Adipose tissue (tissue), 3 donors: Measurements from ENCODE around the gene PGAM5. TPM values are rescaled to one million over a fixed set of nuclear protein-coding genes. Genes with fewer than 3 reads are reported as not detected.

Experiments used
- H3K27ac ChIP-seq: one replicate; pipeline ENCODE4 v1.5.1; 2013; ENCODE audit warnings: low read depth, low read length
- WGBS, 3 donors: extraction: QIAGEN DNeasy Blood & Tissue Kit; methylation state at CpG; one replicate each; pipeline ENCODE4 v1.1.7; 2013; 5-methylcytosine and 5-hydroxymethylcytosine counted together
- polyA plus RNA-seq, 3 donors: library from polyadenylated mRNA; stranded (reverse); fragments of 200-250 nt; gene quantifications; one replicate each; pipeline ENCODE4 v1.2.3, GENCODE V29; 2013
- donor health status: healthy with polysubstance abuse.
- donor health status: Bipolar disorder and iron deficiency.
- donor health status: healthy.

Gene PGAM5
- polyA plus RNA-seq, 3 donors: 11.2 to 14.5 (median 12.2) TPM

DNA sequence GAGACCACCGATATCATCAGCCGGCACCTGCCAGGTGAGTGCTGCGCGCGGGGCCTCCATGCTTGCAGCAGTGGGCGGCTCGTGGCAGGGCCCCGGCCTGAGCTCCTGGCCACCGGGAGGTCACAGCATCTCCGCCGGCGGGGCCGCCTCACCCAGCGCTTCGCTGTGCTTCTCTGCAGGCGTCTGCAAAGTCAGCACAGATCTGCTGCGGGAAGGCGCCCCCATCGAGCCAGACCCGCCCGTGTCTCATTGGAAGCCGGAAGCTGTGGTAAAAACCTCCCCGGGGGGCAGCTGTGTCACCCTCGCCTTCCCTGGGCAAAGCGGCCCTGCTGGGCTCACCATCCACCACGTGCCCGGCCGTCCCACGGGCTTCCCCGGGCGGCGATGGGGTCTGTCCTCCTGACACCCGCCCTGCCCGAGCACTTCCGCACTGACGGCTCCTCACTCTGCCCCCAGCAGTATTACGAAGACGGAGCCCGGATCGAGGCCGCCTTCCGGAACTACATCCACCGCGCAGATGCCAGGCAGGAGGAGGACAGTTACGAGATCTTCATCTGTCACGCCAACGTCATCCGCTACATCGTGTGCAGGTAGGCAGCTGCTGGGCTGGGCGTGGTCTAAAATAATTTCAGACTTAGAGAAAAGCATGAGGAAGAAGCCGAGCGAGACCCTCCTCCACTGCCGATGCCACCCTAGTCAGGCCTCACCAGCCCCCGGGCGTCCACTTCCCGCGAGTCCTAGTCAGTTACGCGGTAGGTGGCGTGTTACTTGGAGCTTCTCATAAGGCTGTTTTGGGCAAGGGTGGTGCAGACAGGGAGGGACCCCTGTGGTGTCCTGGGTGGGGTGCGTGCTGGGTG is 7.1 kb downstream of the PGAM5 start:
- H3K27ac ChIP-seq: no peak overlapping the region
- 94 to 95% (median 95%) methylated on average over 61 of the region's 61 CpGs for WGBS, 3 donors

DNA sequence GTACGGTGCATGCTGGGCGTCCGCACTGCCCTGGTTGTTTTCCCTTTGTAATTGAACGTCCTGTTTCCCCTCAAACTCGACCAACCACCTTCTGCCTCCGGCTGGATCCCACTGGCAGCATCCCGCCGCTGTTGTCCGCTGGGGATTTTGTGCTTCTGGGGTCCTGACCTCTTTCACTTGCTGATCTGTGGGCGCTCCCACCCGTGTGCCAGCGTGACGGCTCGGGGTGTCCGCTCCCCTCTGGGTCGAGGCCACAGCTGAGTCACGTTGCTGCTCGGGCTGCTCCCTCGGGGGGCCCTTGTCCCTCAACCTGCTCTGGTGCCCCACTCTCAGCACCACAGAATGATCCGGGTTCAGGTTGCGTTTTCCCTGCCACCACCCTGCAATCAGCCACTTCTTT is 8.0 kb downstream of the PGAM5 start:
- no peak overlapping the region for H3K27ac ChIP-seq
- 90 to 95% (median 91%) methylated on average over 16 to 21 of the region's 21 CpGs for WGBS, 3 donors

GRCh38 chr12:132719141-132719953 is 8.7 kb downstream of the PGAM5 start:
- H3K27ac ChIP-seq: no peak overlapping the region
- WGBS, 3 donors: 92 to 94% (median 94%) methylated on average over 31 of the region's 31 CpGs

- WGBS, 3 donors: 92 to 93% (median 92%) methylated on average over 12 of the region's 12 CpGs
- H3K27ac ChIP-seq: no peak overlapping the region
Measured at GRCh38 chr12:132719954-132720324, 9.3 kb downstream of the PGAM5 start.

DNA sequence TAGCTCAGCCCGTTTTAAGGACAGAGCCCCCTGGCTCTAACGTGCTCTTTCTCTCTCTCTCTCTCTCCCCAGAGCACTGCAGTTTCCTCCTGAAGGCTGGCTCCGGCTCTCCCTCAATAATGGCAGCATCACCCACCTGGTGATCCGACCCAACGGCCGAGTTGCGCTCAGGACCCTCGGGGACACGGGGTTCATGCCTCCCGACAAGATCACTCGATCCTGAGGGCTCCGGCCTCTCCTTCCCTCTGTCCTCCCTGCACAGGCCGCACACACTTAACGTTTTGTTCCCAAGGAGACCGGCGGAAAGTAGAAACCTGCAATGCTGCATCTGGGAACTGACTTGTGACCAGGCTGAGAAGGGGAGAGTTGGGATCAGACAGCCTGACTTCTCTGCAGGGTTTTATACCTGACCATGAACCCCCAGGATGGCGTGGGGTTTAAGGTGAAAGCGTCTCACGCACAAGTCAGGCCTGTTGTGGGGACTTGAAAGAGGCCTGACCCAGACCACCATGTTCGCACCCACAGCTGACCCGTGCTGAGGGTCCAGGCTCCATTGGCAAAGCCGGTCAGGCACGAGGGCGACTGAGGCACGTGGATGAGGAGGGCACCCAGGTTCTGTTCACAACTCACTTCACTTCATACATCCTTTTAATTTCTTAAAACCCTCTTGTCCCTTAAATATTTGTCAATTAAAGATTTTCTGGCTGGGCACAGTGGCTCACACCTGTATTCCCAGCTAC is 10.1 kb downstream of the PGAM5 start:
- 92 to 95% (median 92%) methylated on average over 25 of the region's 25 CpGs for WGBS, 3 donors
- no peak overlapping the region for H3K27ac ChIP-seq

DNA sequence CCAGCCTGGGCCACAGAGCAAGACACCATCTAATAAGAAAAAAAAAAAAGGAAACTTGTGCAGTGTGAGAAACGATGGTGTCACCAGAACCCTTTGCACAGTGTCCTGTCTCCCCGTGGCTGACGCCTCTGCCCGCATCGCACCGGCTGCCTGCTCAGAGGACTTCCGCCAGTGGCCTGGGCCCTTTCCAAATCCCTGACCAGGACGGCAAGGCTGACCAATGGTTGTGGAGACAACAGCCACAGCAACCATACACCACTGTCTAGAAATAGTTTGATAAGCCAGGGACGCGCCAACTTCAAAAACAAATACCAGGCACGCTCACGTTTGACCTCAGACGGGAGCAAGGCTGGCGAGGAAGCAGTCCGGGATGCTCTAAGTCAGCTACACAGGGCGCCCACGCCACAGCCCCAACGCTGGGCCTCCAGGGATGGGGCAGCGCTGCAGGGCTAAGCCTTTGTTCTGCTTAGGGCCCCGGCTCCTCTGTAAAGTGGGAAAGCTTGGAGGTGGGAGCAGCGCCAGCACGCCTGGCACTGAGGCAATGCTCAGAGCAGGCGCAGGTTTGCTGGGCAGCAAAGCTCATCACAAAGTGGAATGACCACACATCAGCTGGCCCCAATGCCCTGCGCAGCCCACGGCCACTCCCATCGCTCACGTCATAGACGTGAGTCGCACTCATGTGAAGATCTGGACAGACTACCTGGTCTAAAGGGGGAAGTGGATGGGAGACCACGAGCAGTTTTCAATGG is 12.5 kb downstream of the PGAM5 start:
- 89 to 92% (median 91%) methylated on average over 30 of the region's 30 CpGs for WGBS, 3 donors
- H3K27ac ChIP-seq: no peak overlapping the region

GRCh38 chr12:132723764-132724140 is 13.1 kb downstream of the PGAM5 start:
- no peak overlapping the region for H3K27ac ChIP-seq
- 90 to 94% (median 91%) methylated on average over 2 of the region's 2 CpGs for WGBS, 3 donors

DNA sequence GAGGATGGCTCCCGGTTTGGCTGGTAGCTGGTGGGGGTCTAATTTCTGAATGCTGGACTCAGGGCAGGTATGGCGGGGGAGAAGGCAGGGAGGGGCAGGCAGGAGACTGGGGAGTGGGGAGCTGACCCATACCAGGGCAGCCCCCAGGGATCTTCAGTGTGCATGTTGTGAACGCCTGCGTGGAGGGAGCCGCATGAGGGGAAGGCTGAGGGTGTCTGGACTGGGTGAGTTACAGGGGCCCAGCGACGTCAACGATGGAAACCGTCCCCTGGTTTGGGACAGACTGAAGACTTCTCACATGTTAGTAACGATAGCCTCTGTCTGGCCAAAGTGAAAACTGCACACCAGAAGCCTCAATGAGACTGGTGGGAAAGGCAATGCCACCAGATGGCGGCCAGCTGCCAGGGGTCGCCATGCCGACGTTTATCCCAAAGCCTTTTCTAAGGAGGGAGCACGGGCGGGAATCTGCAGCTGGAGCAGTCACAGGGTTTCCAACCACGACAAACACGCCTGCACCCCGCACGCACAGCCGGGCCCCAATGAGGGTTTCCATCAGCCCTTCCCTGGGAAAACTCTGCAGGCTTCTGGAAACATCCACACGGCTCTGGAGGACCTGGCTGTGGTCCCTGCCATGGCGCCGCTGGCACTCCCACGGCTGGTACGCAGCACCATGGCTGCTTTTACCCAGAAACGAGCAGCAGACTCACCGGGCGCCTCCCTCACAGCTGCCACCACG is 14.0 kb downstream of the PGAM5 start:
- no peak overlapping the region for H3K27ac ChIP-seq
- 91 to 92% (median 91%) methylated on average over 30 of the region's 30 CpGs for WGBS, 3 donors

DNA sequence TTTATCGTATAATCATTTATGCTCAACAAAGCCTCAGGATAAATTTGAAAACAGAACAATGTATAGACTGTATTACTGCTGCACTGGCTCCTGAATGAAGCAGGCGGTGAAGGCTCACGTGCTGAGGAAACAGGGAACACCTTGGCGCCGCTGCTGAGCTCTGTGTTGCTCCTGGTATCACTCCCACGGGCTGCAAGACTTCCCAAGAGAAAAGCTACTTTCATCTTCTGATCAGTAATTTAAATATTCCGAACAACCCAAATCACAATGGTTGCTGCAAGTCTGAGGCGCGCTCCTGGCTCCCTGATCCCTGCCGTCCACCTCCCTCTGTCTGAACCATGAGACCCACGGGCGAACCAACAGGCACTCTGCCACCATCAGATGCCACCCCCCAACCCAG is 15.7 kb downstream of the PGAM5 start:
- 93 to 96% (median 93%) methylated on average over 12 of the region's 12 CpGs for WGBS, 3 donors
- H3K27ac ChIP-seq: no peak overlapping the region

DNA sequence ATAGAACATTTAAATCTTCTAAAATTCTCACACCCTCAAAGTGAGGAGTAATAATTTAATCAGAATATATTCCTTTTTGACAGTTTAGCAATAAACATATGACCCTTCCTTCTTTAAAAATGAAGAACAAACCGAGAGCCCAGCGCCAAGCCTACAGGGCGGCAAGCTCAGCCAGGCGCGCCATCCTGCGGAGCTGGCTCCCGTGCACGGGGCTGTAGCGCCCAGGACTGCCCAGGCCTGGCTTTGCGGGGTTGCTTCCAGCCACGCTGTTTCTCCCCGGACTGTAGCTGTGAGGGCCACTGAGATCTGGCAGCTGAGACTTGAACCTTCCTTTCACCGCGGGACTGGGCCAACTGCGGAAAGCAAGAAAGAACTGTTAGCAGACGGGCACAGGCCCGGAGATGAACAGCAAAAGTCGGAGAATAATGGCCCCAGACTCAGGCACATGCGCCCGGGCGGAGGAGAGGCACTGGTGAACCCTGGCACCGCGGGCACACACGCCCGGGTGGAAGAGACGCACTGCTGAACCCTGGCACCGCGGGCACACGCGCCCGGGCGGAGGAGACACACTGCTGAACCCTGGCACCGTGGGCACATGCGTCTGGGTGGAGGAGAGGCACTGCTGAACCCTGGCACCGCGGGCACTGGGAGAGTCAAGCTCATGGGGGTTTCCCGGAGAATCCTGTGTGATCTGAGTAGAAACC is 16.6 kb downstream of the PGAM5 start:
- WGBS, 3 donors: 94 to 96% (median 96%) methylated on average over 37 of the region's 37 CpGs
- no peak overlapping the region for H3K27ac ChIP-seq

DNA sequence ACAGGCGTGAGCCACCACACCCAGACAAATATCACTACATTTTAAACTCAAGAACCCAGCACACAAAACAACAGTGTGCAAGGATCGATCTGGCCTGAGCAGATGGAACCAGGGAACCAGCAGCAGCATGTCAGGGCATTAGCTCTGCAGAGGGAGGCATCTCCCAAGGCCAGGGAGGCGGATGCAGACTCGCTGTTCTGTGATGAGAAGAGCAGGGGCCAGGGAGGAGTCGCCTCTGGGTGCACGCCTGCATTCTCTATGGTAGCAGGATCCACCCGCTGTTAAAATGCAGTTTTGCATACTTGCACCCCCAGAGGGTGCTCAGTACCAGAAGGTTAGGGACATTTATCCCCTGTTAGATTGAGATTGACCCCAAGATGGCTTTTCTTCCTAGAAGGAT is 17.9 kb downstream of the PGAM5 start:
- 95 to 97% (median 96%) methylated on average over 7 of the region's 7 CpGs for WGBS, 3 donors
- no peak overlapping the region for H3K27ac ChIP-seq

DNA sequence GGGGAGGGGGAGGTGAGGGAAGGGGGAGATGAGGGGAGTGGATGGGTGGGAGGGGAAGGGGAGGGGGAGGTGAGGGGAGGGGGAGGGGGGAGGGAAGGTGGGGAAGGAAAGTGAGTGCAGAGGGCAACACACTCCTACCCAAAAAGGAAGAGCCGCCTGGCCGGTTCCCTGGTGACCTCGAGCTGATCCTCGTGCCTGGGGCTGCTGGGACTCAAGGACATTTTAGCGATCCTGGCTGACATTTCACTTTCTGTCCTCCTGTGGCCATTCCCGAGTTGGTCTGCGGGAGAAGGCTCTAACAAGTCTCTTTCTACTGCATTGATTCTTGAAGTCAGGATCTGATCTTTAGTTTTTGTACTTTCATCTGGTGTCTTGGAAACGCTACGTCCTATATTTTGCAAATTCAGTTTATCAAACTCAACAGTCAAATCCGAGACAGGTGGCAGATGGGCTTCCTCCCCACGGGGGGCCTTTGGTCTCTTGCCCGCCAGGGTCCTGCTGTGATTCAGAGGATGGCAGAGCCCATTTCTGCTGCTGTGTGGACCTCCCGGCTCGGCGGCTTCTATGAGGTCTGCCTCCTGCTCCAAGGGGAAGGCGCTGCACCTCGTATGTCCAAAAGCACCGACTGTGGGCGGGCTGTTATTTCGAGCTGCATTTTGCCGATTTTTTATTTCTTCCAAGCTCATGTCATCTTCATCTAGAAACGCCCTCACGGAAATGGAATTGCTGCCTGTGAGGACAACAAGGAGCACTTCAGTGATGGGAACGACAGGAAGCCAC is 19.1 kb downstream of the PGAM5 start:
- no peak overlapping the region for H3K27ac ChIP-seq
- WGBS, 3 donors: 82 to 84% (median 83%) methylated on average over 24 of the region's 24 CpGs

- 89 to 98% (median 96%) methylated on average over 10 to 11 of the region's 11 CpGs for WGBS, 3 donors
- no peak overlapping the region for H3K27ac ChIP-seq
Measured at GRCh38 chr12:132730353-132730752, 19.7 kb downstream of the PGAM5 start.

GRCh38 chr12:132731574-132731973 is 20.9 kb downstream of the PGAM5 start:
- 87 to 95% (median 91%) methylated on average over 17 of the region's 17 CpGs for WGBS, 3 donors
- H3K27ac ChIP-seq: no peak overlapping the region

DNA sequence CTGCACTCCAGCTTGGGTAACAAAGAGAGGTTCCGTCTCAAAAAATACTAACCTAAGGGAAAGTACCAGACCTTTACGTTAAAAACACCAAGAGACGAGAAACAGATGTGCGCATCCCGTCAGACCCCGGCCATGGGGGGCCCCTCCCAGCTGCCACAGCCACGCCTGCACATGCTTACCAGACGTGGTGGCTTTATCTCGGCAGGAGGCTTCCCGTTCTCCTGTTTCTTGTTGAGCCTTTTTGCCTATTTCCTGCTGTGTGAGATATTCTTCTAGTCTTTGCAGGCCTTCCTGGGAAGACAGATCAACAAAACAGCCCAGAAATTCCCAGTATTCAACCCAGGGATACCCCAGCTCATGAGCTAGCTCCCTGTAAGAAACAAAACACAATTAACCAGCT is 23.6 kb downstream of the PGAM5 start:
- WGBS, 3 donors: 74 to 80% (median 77%) methylated on average over 10 of the region's 10 CpGs
- H3K27ac ChIP-seq: no peak overlapping the region

DNA sequence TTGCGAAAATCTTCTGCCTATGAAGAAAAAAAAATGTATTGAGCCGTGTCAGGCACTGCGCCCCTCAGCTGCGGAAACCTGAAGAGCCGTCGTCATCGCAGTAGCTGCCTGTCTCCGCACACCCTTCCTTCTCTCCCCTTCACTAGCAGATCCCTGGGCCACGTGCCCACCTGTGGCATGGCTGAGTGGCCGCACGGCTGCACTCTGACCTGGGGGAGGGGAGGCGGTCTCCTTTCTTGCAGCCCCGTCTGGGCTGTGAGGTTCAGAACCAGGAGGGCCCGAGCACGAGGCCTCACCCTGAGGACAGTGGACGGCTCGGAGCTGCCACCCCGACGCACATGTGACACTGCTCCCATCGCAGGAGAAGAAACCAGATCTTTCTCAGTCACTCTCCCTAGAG is 24.9 kb downstream of the PGAM5 start:
- no peak overlapping the region for H3K27ac ChIP-seq
- 93 to 96% (median 95%) methylated on average over 20 of the region's 20 CpGs for WGBS, 3 donors
